ENCODE results near the gene KDM2B.

The KDM2B gene

GRCh38 chr12:121560392-121561008 lies 20.3 kb downstream of the KDM2B start:
- DNase-seq (ENCODE audit: low spot score), result no peak

DNA sequence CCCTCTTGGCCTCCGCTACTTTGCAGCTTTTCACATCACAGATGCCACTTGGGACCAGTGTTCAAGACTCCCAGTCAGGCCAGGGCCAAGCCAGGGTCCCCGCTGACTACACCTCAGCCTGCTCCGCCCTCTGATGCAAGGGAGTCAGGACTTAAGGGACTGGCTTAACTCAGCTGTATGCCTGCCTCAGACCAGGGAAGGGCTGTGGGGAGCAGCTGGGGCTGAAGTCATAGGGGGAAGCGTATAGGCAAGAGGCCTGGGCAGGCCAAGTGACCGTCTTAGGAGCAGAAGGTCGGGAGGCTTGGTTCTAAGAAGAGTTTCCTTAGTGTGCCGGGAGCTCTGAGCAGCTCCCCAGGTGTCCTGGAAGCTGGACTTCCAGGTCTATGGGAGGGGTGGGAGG lies 21.9 kb downstream of the KDM2B start:
- no peak for DNase-seq (ENCODE audit: low spot score)

- DNase-seq (ENCODE audit: low spot score), result no peak
Observed at GRCh38 chr12:121550974-121551634, 29.7 kb downstream of the KDM2B start.

DNA sequence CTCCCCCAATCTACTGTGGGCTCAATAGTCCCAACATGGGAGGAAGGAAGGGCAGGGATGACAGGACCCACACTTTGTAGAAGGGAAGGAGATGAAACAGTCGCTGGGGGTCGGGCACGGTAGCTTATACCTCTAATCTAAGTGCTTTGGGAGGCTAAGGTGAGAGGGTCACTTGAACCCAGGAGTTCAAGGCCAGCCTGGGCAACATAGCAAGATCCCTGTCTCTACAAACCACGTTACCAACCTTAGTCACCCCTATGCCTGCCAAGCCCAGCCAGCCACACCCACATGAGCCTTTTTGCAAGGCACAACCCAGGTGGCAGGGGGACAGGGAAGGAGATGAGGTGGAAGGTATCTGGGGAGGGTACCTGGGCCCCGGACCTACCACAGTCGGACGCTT lies 31.7 kb downstream of the KDM2B start:
- DNase-seq (ENCODE audit: low spot score), result no peak

DNA sequence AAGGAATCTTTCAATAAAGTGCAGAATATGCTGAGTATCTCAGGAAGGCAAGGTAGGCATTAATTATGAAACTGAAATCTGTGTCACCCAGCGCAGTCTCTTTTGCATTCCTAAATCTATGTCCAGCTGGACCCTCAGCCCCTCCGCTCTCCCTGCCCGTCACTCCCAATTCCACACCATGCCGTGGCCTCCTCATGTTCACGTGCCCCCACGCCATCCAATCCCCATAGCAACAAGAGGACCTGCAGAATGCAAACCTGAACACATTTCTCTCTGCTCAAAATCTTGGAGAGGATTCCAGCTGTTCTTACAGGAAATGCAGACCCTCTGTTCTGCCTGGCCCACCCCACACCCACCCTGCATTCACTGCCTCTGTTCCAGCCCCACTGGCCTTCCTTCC lies 35.3 kb downstream of the KDM2B start:
- DNase-seq (ENCODE audit: low spot score), result no peak

- no peak for DNase-seq (ENCODE audit: low spot score)
Observed at GRCh38 chr12:121543786-121544185, 37.0 kb downstream of the KDM2B start.

DNA sequence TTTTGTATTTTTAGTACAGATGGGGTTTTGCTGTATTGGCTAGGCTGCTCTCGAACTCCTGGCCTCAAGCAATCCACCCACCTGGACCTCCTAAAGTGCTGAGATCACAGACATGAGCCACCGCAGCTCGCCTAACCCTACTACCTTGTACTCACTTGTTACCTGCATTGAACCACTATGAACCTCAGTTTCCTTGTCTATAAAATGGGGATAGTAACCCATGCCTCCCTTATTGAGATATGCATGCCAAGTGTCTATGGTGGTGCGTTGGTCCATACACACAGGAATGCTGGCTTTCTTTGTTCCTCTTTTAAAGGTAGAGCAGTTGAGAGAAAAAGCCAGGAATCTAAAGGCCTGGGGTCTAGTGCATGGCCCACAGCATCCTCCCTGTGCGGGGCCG lies 40.9 kb downstream of the KDM2B start:
- DNase-seq (ENCODE audit: low spot score), result no peak

- DNase-seq (ENCODE audit: low spot score), result no peak
Observed at GRCh38 chr12:121538699-121539061, 42.1 kb downstream of the KDM2B start.

DNA sequence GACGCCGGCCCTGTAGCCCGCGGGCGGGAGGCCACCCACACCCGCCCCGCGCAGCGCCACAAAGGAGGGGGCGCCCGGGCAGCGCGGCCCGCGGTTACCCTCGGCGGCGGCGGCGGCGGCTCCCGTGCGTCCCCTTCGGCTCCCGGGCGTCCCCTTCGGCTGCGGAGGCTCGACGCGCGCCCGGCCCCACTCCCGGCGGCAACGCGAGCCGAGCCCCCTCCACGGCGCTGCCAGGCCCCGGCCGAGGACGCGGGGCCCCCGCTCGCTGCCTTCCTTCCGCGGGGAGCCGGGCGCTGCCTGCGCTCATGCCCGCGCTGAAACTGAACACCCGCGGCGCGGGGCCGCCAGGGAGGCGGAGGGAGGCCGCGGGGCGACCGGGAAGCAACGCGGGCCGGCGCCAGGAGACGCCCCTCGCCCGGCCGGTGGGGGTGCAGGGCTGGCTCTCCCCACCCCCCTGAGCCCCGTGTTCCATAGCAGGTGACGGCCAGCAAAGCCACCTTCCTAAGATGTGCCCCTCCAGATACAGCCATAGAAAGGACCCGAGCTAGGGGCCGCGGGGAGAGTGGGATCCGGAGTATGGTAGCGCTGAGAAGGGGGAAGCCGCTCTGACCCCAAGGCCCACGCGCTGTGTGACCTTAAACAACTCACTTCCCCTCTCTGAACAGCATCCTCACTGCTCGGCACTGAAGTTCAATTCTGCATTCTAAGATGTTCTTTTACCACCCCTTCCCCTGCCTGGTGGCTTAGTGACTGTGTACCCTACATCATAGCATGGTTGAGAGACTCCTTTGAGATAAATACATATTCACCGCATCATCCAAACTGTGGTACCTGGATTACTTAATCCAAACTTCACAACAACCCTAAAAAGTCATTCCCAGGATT lies 42.8 kb downstream of the KDM2B start:
- DNase-seq (ENCODE audit: low spot score), result no peak

- peak; percentile 56 for DNase-seq (ENCODE audit: low spot score)
Observed at GRCh38 chr12:121536899-121537813, 43.7 kb downstream of the KDM2B start.

GRCh38 chr12:121536054-121536898 lies 44.5 kb downstream of the KDM2B start:
- DNase-seq (ENCODE audit: low spot score), result no peak

GRCh38 chr12:121535150-121536053 lies 45.4 kb downstream of the KDM2B start:
- DNase-seq (ENCODE audit: low spot score), result no peak

DNA sequence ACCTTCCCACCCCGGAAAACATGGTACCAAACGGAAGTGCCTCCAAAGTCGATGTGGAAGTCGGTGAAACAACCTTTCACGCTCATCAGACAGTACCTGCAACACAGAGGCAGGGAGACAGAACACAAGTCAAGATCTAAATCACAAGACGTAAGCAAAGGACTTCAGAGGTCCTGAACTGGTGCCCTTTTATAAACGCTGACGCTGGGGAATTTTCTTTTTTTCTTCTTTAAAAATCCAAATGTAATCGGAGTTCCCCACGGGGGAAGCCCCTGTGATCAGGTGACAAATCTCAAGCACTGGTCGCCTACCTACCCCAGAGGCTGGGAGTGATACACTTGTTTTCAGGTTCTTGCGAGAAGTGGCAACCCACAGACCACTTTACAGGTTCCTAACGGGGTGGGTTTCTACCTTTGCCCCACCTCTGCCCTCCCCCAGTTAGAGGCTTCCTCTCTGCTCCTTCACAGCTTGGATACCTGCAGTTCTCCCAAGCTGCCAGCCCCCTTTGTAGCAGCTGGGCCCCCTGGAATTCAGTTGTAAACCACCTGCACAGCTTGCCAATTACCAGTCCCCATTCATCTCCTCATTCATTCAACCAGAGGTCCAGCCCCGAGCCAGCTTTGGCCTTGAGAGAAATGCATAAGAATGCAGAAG lies 46.2 kb downstream of the KDM2B start:
- DNase-seq (ENCODE audit: low spot score), result peak; percentile 44

GRCh38 chr12:121533394-121534090 lies 47.3 kb downstream of the KDM2B start:
- no peak for DNase-seq (ENCODE audit: low spot score)

DNA sequence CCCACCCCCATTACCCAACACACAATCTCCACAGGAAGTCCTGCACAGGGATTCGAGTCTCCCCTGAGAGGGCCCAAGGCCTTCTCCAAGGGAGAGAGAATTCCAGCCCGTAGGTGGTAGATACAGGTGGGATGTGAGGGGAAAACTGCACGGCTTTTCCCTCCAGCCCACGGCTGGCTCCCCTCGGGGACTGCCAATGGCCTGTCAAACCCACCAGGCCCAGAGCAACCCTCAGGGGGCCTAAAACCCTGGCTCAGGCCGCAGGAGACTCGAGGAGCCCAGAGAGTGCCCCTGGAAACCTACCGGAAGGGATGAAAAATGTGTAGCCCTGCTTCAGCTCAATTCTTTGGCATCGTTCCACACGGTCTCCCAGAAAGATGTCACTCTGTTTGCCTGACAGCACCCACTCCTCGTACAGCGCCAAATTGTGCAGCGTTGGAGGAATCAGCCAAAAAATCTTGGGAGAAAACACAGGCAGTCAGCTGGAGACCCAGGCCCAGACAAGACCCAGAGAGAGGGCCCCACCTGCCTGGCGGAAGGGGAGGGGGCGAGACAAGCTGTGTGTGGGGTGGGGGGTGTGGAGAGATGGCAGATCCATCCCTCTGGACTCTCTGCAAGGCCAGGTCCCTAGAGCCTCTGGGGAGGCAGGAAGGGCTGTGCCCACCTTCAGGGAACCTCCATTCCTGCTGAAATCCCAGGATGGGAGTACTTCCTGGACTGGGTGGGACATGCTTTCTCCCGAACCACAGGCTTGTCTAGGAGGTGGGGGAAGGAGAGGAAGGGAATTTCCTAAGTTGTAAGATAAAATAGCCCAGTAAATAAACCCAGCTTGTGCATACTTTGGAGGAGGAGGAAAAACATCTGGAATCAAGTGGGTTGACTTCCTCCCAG lies 48.1 kb downstream of the KDM2B start:
- no peak for DNase-seq (ENCODE audit: low spot score)

GRCh38 chr12:121531356-121531750 lies 49.5 kb downstream of the KDM2B start:
- no peak for DNase-seq (ENCODE audit: low spot score)

DNA sequence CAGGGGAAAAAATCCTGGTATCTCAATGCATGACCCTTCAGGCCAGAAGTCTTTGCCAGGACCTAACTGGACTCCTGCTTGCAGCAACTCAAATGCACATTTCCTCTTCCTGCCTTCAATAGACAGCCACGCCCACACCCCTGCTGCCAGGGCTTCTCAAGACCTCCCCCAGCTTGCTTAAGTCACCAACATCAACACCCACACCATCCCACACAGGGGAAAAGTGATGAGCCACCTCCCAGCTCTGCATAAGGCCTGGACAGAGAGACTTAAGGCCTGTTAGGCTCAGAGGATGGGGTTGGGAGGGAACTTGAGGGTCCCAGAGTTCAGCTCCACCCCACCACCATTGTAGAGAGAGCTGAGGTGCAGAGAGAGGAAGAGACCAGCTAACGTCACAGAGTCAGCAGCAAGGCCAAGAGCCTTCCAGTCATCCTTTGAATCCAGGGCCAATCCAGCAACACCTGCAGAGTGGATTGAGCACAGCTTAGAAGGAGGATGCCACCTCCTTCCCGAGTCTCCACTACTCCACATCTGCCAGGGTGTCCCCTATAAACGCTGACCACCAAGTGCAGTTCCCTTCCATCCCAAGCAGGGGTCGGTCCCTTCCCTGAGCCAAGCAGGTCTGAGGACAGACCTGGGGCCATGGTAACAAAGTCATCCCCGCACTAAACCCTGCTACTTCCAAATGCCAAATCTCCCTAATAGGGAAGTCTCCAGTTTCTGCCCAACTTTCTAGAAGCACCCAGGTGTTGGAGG lies 50.0 kb downstream of the KDM2B start:
- peak; percentile 70 for DNase-seq (ENCODE audit: low spot score)

All from activated CD4-positive, alpha-beta T cell treated with anti-CD3 and anti-CD28 coated beads, Interleukin-2, Interleukin-4, amounts not matched to agents 100 ng/mL and 50 ng/mL, durations not matched to agents 16 hours and 8 hours (primary cell).